Skin epidermis (tissue), 12 donors: ENCODE measurements around the gene SLN.

Experiments used
- H3K27ac ChIP-seq, 21 experiments: fragments of 200-600 bp; sonication (generic) in 11 of 21; one replicate each; pipeline ENCODE4 v1.5.0; 2020; ENCODE audit warnings: mild to moderate bottlenecking in 3 of 21, inconsistent platforms in 2 of 21, moderate library complexity in 2 of 21
- H3K4me3 ChIP-seq, 7 experiments: fragments of 200-600 bp; sonication (generic) in 2 of 7; one replicate each; pipeline ENCODE4 v1.5.0; 2020; ENCODE audit warnings: inconsistent platforms in 2 of 7, mild to moderate bottlenecking in 2 of 7, moderate library complexity in 1 of 7

The SLN gene

DNA sequence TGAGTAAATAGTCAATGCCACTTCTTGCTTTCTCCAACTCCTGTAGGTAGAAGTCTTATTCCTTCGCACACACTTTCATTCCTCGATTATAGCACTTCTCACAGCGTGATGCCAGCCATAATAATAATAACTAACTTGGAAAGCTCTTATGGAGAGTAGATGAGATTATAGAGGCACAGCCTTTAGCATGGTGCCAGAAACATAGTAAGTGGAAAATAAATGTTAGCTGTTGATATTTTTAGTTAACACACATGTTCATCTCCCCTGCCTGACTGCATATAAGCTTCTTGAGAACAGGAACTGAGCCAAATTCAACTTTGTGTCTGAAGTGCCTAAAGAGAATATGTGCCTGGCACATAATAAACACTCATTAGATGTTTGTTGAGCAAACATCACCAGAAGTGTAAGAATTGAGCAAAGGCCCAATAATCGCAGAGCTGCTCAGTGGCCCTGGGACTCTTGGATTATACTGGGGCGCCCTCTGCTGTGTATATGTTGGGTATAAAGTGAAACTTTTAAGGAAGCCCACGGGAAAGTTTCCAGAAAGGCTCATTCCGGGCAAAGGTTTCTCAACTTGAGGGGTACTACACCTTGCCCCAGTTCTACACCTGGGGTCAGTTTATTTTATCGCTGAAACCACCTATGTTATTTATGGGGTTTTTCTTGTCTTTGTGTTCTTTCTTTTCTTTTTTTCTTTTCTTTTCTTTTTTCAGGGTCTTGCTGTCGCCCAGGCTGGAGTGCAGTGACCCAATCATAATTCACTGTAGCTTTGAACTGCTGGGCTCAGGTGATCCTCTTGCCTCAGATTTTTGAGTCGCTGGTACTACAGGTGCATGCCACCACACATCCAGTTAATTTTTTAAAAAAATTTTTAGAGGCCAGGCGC lies 22.3 kb downstream of the SLN start:
- Histone ChIP-seq H3K27ac (no peak overlapping the region), H3K4me3 (no peak overlapping the region)

- Histone ChIP-seq H3K4me3 (no peak overlapping the region), H3K27ac (no peak overlapping the region)
These were observed 23.4 kb downstream of the SLN start for GRCh38 chr11:107688322-107688918.

GRCh38 chr11:107683807-107684206 lies 28.0 kb downstream of the SLN start:
- Histone ChIP-seq H3K27ac (no peak overlapping the region), H3K4me3 (no peak overlapping the region)

DNA sequence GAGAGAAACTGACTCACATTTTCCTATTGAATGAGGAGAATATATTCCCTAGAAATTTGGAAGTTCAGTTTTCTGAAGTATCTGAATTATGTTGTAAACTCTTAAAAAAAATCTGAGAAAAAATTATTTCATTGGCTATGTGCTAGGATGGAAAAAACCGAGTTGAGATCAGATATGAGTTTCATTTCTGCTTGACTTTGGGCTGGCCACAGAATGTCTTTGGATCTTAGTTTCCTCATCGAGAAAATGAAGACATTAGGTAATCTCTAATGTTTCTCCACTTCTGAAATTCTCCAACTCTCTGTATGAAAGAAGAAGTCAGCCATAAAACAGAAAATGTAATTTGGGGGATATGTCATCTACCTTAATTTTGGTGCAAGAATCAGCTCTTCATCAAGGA lies 28.8 kb downstream of the SLN start:
- no peak overlapping the region for H3K27ac ChIP-seq
- no peak overlapping the region for H3K4me3 ChIP-seq

- H3K27ac ChIP-seq = no peak overlapping the region
- no peak overlapping the region for H3K4me3 ChIP-seq
These were observed 29.3 kb downstream of the SLN start for GRCh38 chr11:107682572-107682971.

- no peak overlapping the region for H3K4me3 ChIP-seq
- peak overlapping the region in 1 of 21 experiments; percentile 34 for H3K27ac ChIP-seq
These were observed 29.7 kb downstream of the SLN start for GRCh38 chr11:107682171-107682570.

- H3K4me3 ChIP-seq = no peak overlapping the region
These were observed 32.4 kb downstream of the SLN start for GRCh38 chr11:107679255-107680024.

DNA sequence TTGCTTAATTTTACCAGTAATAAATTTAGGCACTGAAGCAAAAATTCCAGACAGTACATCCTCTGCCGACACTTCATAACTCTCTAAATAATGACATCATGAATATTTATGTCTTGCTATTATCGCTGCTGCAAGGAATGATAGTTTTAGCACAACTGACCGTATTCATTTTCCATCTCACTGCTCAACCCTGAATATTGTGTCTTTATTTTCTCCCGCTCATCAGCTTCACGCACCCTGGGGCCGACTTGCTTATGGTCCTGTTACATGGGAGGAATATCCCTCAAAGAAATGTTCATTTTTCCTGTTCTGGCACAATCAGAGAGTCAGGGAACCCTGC lies 33.3 kb downstream of the SLN start:
- Histone ChIP-seq H3K27ac (no peak overlapping the region), H3K4me3 (no peak overlapping the region)

More at GRCh38 chr11:107679255-107680024, 32.4 kb downstream of the SLN start:
- H3K27ac ChIP-seq = no peak overlapping the region

- Histone ChIP-seq H3K4me3 (no peak overlapping the region), H3K27ac (no peak overlapping the region)
These were observed 33.8 kb downstream of the SLN start for GRCh38 chr11:107677924-107678631.

DNA sequence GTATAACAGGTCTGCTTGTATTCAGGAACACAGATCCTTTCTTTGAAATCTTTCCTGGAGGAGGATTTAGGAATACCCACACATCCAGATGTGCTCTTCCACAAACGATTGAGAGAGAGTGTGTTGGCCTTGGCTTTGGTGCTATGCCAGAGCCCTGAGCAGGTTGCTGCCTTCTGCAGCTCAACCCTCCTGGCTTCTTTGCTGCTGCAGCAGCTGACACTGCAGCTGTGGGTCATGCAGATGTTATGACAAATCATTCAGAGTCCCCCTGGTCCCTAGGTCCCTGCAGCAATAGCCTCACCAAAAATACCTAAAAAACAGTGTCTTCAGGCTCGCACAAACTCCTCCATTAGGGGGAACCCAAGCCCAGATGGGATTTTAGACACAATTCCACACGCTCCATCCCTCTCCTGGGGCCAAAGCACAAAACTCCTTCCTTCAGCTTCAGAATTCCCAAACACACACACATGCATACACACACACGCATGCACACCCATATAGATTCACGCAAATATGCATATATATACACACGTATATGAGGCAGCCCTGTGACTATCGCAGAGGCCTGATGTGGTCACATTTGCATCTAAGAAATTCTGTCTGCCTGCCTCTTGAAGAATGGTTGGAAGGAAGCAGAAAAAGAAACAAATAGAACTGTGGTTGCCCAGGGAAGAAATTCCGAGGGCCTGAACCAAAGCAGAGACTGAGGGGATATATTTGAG lies 35.4 kb downstream of the SLN start:
- no peak overlapping the region for H3K27ac ChIP-seq
- H3K4me3 ChIP-seq = no peak overlapping the region

DNA sequence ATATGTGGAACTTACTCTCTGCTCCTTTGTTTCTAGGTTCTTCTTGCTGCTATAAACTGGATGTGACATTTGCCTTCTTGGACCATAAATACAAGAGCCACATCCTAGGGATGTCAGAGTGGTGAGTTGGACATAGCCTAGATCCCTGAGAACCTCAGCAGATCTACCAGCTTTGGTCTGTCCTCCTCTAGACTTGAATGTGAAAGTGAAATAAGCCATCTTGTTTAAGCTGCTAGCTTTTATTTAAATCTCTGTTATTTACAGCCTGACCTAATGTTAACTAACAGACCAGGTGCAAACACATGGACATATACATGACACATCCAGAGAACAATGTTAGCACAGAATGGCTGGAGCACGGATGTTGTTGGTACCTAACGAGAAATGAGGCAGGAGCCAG lies 36.0 kb downstream of the SLN start:
- no peak overlapping the region for H3K27ac ChIP-seq
- H3K4me3 ChIP-seq = no peak overlapping the region

DNA sequence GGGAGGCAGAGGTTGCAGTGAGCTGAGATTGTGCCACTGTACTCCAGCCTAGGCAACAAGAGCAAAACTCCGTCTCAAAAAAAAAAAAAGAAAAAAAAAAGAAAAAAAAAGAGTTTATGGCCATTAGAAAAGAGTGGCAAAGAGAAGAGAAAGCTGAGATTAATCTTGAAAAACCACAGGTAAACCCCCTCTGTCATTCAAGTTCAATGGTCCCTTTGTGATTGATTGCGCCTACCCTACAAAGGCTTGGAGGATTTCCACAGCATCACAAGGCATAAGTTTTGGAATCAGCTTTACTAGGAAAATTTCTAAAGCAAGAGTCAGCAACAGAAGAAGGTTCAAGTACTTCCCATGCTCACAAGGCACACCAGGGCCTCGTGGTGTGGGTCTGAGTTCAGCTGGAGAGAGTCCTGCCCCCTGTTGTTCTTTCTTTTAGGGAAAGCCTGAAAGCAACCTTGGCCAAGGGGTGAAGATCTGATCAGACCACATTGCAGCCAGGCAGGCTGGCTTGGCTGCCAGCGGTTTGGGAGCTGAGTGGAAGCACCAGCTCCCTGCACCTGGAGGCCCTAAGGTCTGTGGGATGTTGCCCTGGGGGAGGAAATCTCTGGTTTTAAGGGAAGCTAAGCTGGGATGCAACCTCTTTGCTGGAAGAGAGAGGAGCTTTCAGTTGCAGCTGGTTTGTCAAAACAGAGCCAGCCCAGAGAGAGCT lies 41.8 kb downstream of the SLN start:
- no peak overlapping the region for H3K4me3 ChIP-seq
- no peak overlapping the region for H3K27ac ChIP-seq

DNA sequence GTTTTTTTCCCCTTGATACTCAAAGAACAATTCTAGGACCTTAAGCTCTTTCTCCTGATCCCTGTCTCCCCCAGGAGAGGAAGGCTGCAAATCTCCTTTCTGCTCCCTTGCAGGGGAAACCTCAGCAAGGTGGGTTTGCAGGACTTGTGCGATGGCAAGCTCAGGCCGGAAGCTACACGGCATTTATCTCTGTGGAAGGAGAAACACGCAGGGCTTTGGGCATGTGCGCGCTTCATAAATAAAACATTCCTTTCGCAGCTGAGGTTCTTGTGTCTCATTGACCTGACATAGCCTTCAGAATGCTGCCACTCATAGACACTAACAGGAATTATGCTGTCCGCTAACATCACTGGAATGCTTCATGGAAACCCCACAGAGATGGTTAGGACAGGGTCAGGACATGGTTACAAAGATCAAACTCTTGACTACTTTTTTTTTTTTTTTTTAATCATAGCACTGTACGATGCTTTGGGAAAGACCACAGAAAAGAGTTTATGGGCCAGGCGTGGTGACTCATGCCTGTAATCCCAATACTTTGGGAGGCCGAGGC lies 42.6 kb downstream of the SLN start:
- no peak overlapping the region for H3K4me3 ChIP-seq

DNA sequence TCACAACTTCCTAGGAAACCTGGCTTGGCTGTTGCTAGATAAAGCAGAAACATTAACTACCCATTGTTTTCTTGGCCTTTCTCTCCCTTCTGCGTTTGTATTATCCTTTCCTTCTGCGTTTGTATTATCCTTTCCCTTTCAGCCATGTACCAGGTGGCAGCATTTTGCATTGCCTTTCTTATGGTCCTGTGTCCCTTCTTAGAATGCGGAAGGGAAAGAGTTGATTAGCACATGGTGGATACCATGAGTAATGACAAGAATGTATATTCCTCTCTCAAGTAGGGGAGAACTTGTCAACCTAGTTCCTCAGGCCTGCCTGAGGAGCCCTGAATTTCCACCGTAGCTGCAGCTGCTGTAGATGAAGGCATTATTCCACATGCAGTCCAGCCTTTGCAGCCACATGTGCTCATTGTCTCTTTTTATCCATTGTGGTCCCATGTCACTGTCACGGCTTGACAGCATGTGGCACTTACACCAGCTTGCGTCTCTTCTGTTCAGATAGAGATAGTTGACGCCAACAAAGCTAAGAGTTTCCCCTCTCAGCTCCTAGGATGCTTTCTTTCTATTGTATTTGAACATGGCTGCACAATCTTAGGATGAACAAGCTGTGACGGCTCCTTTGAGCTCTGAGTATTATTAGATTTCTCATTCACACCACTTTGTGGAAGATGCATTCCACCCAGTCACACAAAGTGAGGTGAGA lies 44.8 kb downstream of the SLN start:
- Histone ChIP-seq H3K27ac (no peak overlapping the region), H3K4me3 (no peak overlapping the region)

More for the DNA sequence above, 42.6 kb downstream of the SLN start:
- H3K27ac ChIP-seq = no peak overlapping the region

GRCh38 chr11:107665018-107665417 lies 46.8 kb downstream of the SLN start:
- H3K4me3 ChIP-seq = no peak overlapping the region

GRCh38 chr11:107661656-107662055 lies 50.2 kb downstream of the SLN start:
- Histone ChIP-seq H3K27ac (no peak overlapping the region), H3K4me3 (no peak overlapping the region)

More at GRCh38 chr11:107665018-107665417, 46.8 kb downstream of the SLN start:
- no peak overlapping the region for H3K27ac ChIP-seq

GRCh38 chr11:107660066-107660465 lies 51.8 kb downstream of the SLN start:
- Histone ChIP-seq H3K27ac (no peak overlapping the region), H3K4me3 (no peak overlapping the region)

GRCh38 chr11:107659310-107659709 lies 52.5 kb downstream of the SLN start:
- Histone ChIP-seq H3K27ac (no peak overlapping the region), H3K4me3 (no peak overlapping the region)
